NCI-H460 (cell line): ENCODE data around the gene PRKCZ. TPM values are rescaled to one million over a fixed set of nuclear protein-coding genes. Genes with fewer than 3 reads are reported as not detected.
A peak's percentile ranks its signal among the peaks of the same experiment; 100 is the strongest.

Experiments used
- DNase-seq: peaks from one replicate; pipeline ENCODE4 v3.0.0-alpha.2; 2016; ENCODE audit warnings: low read depth; ENCODE audit errors: extremely low read depth
- total RNA-seq: library from RNA; depleted of rRNA; stranded (reverse); fragments of >200 nt; shearing (Covaris generic); gene quantifications from 2 replicates; pipeline ENCODE4 v1.2.3, GENCODE V29; 2014

Gene PRKCZ
- total RNA-seq, 1 experiment from 2014 or later = 5.4 TPM

GRCh38 chr1:2044510-2045319 lies 5.5 kb upstream of the PRKCZ start:
- DNase-seq = peak; percentile 44

GRCh38 chr1:2045468-2046173 lies 4.6 kb upstream of the PRKCZ start:
- no peak for DNase-seq

- peak; percentile 19 for DNase-seq
Measured at GRCh38 chr1:2046174-2046917, 3.9 kb upstream of the PRKCZ start.

- no peak for DNase-seq
Measured at GRCh38 chr1:2046953-2047748, 3.1 kb upstream of the PRKCZ start.

GRCh38 chr1:2047749-2048729 lies 2.2 kb upstream of the PRKCZ start:
- no peak for DNase-seq

GRCh38 chr1:2049225-2049717 lies 940 bp upstream of the PRKCZ start:
- DNase-seq = no peak

GRCh38 chr1:2050461-2050792 lies 216 bp downstream of the PRKCZ start:
- DNase-seq = no peak

GRCh38 chr1:2050793-2051682 lies 827 bp downstream of the PRKCZ start:
- DNase-seq = no peak

- no peak for DNase-seq
Measured at GRCh38 chr1:2052054-2052679, 2.0 kb downstream of the PRKCZ start.

GRCh38 chr1:2052756-2053155 lies 2.5 kb downstream of the PRKCZ start:
- DNase-seq = no peak

GRCh38 chr1:2053217-2053616 lies 3.0 kb downstream of the PRKCZ start:
- DNase-seq = no peak

GRCh38 chr1:2053784-2054376 lies 3.7 kb downstream of the PRKCZ start:
- no peak for DNase-seq

- DNase-seq = no peak
Measured at GRCh38 chr1:2054560-2054959, 4.3 kb downstream of the PRKCZ start.

- no peak for DNase-seq
Measured at GRCh38 chr1:2055911-2056575, 5.8 kb downstream of the PRKCZ start.

- DNase-seq = no peak
Measured at GRCh38 chr1:2056955-2057590, 6.9 kb downstream of the PRKCZ start.

- no peak for DNase-seq
Measured at GRCh38 chr1:2059290-2059953, 9.2 kb downstream of the PRKCZ start.
